ENCODE data around the gene P2RY2. TPM values are rescaled to one million over a fixed set of nuclear protein-coding genes. Genes with fewer than 3 reads are reported as not detected.

P2RY2 gene
- total RNA-seq, 1 donor from 2014 or later, result 19.7 TPM

GRCh38 chr11:73200256-73200655, 17.8 kb upstream of the P2RY2 start:
- intact Hi-C loops (cut with micrococcal nuclease), result no loop called here
- peak; percentile 17 for ATAC-seq
- no peak for DNase-seq

DNA sequence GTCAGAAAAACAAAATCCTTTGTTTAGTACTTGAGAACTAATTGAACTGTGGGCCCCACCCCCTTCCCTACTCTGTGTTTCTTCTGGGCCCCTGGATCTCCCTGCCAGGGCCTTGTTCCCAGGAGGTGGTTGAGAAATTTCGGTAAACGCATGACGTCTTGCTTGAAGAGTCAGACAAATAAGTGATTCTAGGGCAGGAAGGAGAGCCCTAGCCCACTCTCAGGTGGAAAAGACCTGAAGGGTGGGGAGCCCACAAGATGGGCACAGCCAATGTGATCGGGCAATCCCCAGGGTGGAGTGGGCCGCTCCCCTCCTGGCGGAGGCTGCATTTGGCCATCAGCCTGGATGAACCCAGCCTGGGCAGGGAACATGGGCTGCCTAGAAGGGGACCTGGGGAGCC, 16.8 kb upstream of the P2RY2 start:
- DNase-seq, result no peak
- intact Hi-C loops (cut with micrococcal nuclease), result no loop called here
- ATAC-seq, result peak; percentile 39

GRCh38 chr11:73201888-73202780, 15.9 kb upstream of the P2RY2 start:
- no peak for ATAC-seq
- intact Hi-C loops (cut with micrococcal nuclease), result no loop called here
- DNase-seq, result no peak

DNA sequence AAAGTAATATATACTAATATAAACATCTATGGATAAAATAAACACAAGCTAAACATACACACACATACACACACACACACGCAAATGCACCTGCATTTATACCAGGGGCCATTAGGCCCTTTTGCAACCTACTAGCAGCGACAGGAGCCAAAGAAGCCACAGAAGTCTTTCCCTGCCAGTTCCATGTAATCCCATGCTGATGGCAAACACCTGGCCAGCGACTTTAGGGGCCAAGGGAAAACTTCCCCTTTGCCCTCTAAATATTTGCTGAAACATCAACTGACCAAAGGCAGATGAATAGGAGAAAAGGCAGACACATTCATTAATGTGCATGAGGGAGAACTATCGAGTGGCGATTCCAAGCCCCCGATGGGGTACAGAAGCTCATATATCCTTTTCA, 14.8 kb upstream of the P2RY2 start:
- ATAC-seq (no peak), DNase-seq (no peak)
- intact Hi-C loops (cut with micrococcal nuclease), result no loop called here

- intact Hi-C loops (cut with micrococcal nuclease), result no loop called here
- no peak for DNase-seq
- no peak for ATAC-seq
These were observed 14.3 kb upstream of the P2RY2 start for GRCh38 chr11:73203790-73204189.

DNA sequence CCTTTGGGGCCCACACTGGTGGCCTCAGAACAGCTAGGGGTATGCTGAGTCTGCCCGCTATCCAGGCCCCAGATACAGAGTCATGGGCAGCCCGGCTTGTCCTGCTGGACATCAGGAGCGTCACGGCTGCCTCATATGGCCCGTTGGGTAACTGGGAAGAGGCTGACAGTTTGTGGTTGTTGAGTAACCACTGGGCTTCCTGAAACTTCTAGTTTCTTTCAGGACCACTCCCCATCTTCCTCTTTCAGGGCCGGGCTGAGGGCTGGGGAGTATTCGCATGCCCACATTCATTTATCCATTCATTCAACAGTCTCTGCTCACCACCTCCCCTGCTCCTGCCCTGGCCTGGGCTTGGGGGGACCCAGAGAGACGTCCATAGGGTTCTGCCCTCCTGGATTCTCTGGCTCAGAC, 13.4 kb upstream of the P2RY2 start:
- intact Hi-C loops (cut with micrococcal nuclease), result no loop called here
- peak; percentile 60 for ATAC-seq
- DNase-seq, result peak; percentile 51

- ATAC-seq, result no peak
- DNase-seq, result no peak
- intact Hi-C loops (cut with micrococcal nuclease), result no loop called here
These were observed 12.3 kb upstream of the P2RY2 start for GRCh38 chr11:73205661-73206343.

DNA sequence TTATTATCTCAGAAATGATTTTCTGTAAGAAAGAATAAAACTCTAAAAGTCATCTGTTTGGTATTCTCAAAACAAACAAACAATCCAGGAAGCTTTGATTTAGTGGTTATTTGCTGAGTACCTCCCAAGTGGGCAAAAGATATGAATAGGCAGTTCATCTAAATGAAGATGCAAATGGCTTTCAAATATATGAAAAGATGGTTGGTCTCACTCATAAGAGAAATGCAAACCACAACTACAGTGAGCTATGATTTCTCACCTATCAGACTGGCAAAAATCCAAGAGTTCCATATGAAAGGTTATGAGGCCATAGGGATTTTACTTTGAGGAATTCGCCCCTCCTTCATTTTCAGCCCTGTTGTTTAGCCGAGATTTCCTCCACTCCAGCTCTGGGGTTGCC, 11.3 kb upstream of the P2RY2 start:
- intact Hi-C loops (cut with micrococcal nuclease), result no loop called here
- DNase-seq, result no peak
- no peak for ATAC-seq

- DNase-seq (no peak), ATAC-seq (no peak)
- intact Hi-C loops (cut with micrococcal nuclease), result no loop called here
These were observed 8.2 kb upstream of the P2RY2 start for GRCh38 chr11:73209892-73210291.

DNA sequence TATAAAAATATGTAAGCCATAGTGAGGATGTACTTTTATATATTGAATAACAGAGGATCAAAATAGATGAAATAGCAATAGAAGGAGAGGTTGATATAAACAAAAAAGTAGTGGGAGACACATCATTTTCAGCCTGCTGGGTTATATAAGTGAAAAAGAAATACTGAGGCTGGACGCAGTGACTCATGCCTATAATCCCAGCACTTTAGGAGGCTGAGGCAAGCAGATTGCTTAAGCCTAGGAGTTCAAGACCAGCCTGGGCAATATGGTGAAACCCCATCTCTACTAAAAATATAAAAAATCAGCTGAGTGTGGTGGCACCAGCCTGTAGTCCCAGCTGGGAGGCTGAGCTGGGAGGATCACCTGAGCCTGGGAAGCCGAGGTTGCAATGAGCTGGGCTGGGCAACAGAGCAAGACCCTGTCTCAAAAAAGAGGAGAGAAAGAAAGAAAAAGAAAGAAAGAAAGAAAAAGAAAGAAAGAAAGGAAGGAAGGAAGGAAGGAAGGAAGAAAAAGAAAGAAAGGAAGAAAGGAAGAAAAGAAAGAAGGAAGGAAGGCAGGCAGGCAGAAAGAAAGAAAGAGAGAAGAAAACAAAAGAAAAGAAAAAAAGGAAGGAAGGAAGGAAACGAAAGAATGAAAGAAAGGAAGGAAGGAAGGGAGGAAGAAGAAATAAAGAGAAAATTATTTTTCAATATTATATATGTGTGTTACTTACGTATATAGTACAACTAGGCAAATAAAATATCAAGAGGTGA, 7.0 kb upstream of the P2RY2 start:
- ATAC-seq, result no peak

GRCh38 chr11:73213196-73214143, 4.6 kb upstream of the P2RY2 start:
- DNase-seq (no peak), ATAC-seq (no peak)
- intact Hi-C loops (cut with micrococcal nuclease), result no loop called here

More for the DNA sequence above, 7.0 kb upstream of the P2RY2 start:
- DNase-seq, result no peak
- intact Hi-C loops (cut with micrococcal nuclease), result no loop called here

DNA sequence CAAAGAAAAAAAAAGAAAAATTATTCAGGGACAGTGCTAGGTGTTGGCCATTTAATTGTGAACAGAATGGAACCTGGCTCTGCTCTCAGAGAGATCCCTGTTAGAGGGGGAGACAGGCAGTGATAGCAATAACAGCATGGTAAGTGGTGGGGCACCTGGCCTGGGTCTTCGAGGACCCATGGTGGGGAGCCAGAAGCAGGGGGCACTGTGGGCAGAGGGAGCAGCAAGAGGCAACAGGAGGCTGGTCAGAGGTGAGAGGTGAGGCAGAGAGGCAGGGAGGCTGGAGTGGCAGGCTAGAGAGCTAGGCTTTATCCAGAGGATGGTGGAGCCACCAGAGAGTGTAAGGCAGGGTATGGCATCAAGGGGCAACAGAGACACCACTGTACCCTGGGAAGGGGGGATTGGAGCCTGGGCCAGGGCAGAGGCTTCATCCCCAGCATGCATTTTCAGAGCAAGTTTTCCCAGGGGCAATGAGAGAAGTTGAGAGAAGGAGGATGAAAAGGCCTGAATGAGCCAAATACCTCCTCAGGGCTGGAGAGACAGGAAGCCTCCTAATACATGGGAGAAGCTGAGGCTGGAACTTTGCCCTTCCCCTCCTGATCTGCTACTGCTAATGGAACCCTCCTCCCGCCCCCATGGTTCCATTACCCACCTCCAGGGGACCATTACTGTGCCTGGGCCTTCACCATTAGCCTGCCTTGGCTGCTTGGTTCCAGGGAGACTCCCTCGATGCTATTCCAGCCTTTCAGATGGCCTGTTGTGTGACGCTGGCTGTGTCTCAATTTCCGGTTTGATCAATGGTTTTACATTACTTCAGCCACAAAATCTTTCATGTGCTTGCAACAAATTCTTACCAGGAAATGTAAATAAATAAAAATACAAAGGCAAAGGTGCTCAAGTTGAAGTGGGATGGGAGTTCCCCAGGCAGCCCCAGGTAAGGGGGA, 2.6 kb upstream of the P2RY2 start:
- DNase-seq, result no peak
- intact Hi-C loops (cut with micrococcal nuclease), result no loop called here
- no peak for ATAC-seq

DNA sequence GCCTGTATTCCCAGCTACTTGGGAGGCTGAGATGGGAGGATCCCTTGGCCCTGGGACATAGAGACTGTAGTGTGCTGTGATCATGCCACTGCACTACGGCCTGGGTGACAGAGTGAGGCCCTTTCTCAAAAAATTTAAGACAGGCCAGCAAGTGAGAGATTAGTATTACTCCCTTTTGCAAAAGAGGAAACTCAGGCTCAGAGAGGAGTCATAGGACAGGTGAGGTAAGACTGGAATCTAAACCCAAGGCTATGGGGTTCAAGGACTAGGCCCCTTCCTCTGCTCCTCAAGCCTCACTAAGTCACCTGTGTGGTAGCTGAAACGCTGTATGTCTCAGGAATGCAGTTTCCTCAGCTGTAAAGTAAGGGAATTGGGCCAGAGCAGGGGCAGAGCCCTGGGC, 1.6 kb upstream of the P2RY2 start:
- ATAC-seq, result no peak

DNA sequence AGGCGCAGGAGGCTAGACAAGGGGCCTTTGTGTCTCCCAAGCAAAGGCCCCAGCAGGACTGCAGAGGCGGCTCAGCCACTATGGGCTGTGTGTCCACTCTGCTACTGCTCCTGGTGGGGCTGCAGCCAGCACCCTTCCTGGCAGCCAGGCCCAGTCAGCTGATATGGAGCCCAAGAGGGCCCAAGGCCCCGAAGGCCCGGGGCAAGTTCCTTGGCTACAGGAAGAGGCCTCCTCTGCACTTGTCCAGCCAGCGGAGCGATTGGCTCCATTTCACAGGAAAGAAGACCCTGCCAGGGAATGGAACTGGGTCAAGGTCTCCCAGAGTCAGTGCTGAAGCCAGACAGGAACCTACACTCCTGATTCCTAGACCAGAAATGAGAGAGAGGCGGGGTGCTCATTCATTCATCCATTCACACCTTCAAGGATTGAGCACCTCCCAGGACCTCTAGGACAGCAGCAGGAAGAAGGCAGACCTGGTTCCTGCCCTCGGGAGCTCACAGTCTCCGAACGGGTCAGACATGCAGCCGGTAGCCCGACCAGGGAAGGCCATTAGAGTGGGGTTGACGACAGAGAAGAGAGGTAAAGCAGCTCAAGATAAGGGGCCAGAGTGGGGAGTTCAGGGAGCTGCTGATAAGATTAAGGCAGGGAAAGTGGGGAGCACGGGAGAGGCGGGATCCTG, 811 bp upstream of the P2RY2 start:
- intact Hi-C loops (cut with micrococcal nuclease), result no loop called here
- ATAC-seq (peak; percentile 17), DNase-seq (peak; percentile 47)

More for the DNA sequence above, 1.6 kb upstream of the P2RY2 start:
- DNase-seq, result no peak
- intact Hi-C loops (cut with micrococcal nuclease), result no loop called here

GRCh38 chr11:73217810-73218105, 323 bp upstream of the P2RY2 start:
- intact Hi-C loops (cut with micrococcal nuclease), result no loop called here
- ATAC-seq (peak; percentile 9), DNase-seq (no peak)

GRCh38 chr11:73218830-73219215, 742 bp downstream of the P2RY2 start:
- intact Hi-C loops (cut with micrococcal nuclease), result no loop called here
- ATAC-seq (no peak), DNase-seq (no peak)
